HepG2 (cell line): ENCODE measurements around the gene SLC22A15.

Experiments used
- ATAD3A ChIP-seq: sonication (generic); formaldehyde crosslinking; IDR thresholded peaks from 2 replicates; pipeline ENCODE4 v1.4.0; 2020; ENCODE audit warnings: missing genetic modification reagents
- CHD2 ChIP-seq: IDR thresholded peaks from 2 replicates; pipeline ENCODE4 v1.6.1; 2011; ENCODE audit warnings: low read depth, low read length, improper control_type of control experiment
- CREB1 ChIP-seq, 2 experiments: fragments of 450-650 bp in 1 of 2; IDR thresholded peaks; 2 replicates each; pipeline ENCODE4 v1.6.1; 2016 to 2017; ENCODE audit warnings: control low read depth in 1 of 2, mild to moderate bottlenecking in 1 of 2, missing compliant biosample characterization in 1 of 2, missing genetic modification characterization in 1 of 2
- GTF2F1 ChIP-seq: fragments of 150-350 bp; IDR thresholded peaks from 2 replicates; pipeline ENCODE4 v1.6.1; 2014; ENCODE audit warnings: low read length
- MAFG ChIP-seq: sonication (generic); formaldehyde crosslinking; IDR thresholded peaks from 2 replicates; pipeline ENCODE4 v1.5.1; 2020; ENCODE audit warnings: mild to moderate bottlenecking, missing genetic modification reagents
- MYC ChIP-seq: sonication (generic); formaldehyde crosslinking; IDR thresholded peaks from 2 replicates; pipeline ENCODE4 v1.9.0; 2021; ENCODE audit warnings: missing genetic modification reagents, borderline replicate concordance
- NR2F2 ChIP-seq: IDR thresholded peaks from 2 replicates; pipeline ENCODE4 v1.6.1; 2012; ENCODE audit warnings: low read depth, inconsistent platforms, borderline replicate concordance
- POLR2AphosphoS5 ChIP-seq: IDR thresholded peaks from 2 replicates; pipeline ENCODE4 v1.6.1; 2012; ENCODE audit warnings: low read depth, low read length
- RFX5 ChIP-seq: IDR thresholded peaks from 2 replicates; pipeline ENCODE4 v1.6.1; 2011; ENCODE audit warnings: low read depth, low read length, improper control_type of control experiment
- SETDB1 ChIP-seq: sonication (generic); formaldehyde crosslinking; IDR thresholded peaks from 2 replicates; pipeline ENCODE4 v1.5.1; 2020; ENCODE audit warnings: missing genetic modification reagents, mild to moderate bottlenecking, borderline replicate concordance

DNA sequence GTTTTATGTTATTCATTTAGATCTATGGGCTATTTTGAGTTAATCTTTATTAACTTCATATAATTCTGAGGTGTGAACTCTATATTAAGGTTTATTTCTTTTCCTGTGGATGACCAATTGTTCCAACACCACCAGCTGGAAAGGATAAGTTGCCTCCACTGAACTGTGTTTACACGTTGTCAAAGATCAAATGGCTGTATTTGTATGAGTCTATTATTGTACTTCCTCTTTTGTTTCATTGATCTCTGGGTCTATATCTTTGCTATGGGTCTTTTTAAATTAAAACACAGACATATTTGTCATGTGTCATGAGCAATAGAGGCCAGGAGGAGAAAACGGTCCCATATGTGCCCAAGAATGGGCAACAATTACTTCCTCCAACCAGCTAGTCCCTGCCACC, 129.7 kb downstream of the SLC22A15 start:
- TF ChIP-seq MYC (CRISPR knock-in tag) (no peak), RFX5 (no peak), CHD2 (no peak), SETDB1 (CRISPR knock-in tag) (no peak), CREB1 (IDR thresholded peaks at IDR 0.05) (no peak), CREB1 (CRISPR knock-in tag; IDR thresholded peaks at IDR 0.05) (peak; percentile 55; the same call in 1 of the 2 replicates), NR2F2 (no peak), GTF2F1 (no peak), POLR2AphosphoS5 (no peak), ATAD3A (CRISPR knock-in tag) (no peak), MAFG (CRISPR knock-in tag) (no peak)
